Smooth muscle cell (in vitro differentiated cells): Measurements from ENCODE around the gene PARN. TPM values are rescaled to one million over a fixed set of nuclear protein-coding genes. Genes with fewer than 3 reads are reported as not detected.
A peak's percentile ranks its signal among the peaks of the same experiment; 100 is the strongest.

Experiments
- DNase-seq: peaks from one replicate; lab custom pipeline; 2025; ENCODE audit not compliant: unreplicated experiment; lab: John Stamatoyannopoulos, UW
- H2AFZ ChIP-seq: fragments of 200-600 bp; sonication (generic); 2 replicates; pipeline ENCODE4 v1.6.0; 2016; ENCODE audit warnings: antibody characterized with exemption, low read depth, mild to moderate bottlenecking
- H3F3A ChIP-seq: fragments of 200-600 bp; sonication (generic); 2 replicates; pipeline ENCODE4 v1.6.0; 2017; ENCODE audit warnings: antibody characterized with exemption, low read depth
- H3K27ac ChIP-seq: fragments of 200-600 bp; sonication (generic); 2 replicates; pipeline ENCODE4 v1.5.1; 2016; ENCODE audit warnings: low read depth, mild to moderate bottlenecking
- H3K27me3 ChIP-seq: fragments of 200-600 bp; sonication (generic); 2 replicates; pipeline ENCODE4 v1.6.1; 2016; ENCODE audit warnings: low read depth, mild to moderate bottlenecking
- H3K36me3 ChIP-seq: fragments of 200-600 bp; sonication (generic); 2 replicates; pipeline ENCODE4 v1.5.1; 2016; ENCODE audit warnings: low read depth
- H3K4me1 ChIP-seq: fragments of 200-600 bp; sonication (generic); 2 replicates; pipeline ENCODE4 v1.5.1; 2016; ENCODE audit warnings: low read depth
- H3K4me2 ChIP-seq: fragments of 200-600 bp; sonication (generic); 2 replicates; pipeline ENCODE4 v1.6.0; 2016; ENCODE audit warnings: mild to moderate bottlenecking
- H3K4me3 ChIP-seq: fragments of 200-600 bp; sonication (generic); 2 replicates; pipeline ENCODE4 v1.5.1; 2016; ENCODE audit warnings: mild to moderate bottlenecking
- H3K79me2 ChIP-seq: fragments of 200-600 bp; sonication (generic); 2 replicates; pipeline ENCODE4 v1.6.0; 2016; ENCODE audit warnings: low read depth, mild to moderate bottlenecking
- H3K9ac ChIP-seq: fragments of 200-600 bp; sonication (generic); 2 replicates; pipeline ENCODE4 v1.6.0; 2016; ENCODE audit warnings: low read depth
- H3K9me3 ChIP-seq: fragments of 200-600 bp; sonication (generic); replicated peaks from 2 replicates; pipeline ENCODE4 v1.5.1; 2016; ENCODE audit warnings: low read depth
- H4K20me1 ChIP-seq: fragments of 200-600 bp; sonication (generic); 2 replicates; pipeline ENCODE4 v1.6.0; 2016; ENCODE audit warnings: low read depth
- WGBS: methylation state at CpG from one replicate; pipeline ENCODE4 v1.1.7; 2016; ENCODE audit warnings: low lambda C conversion rate; 5-methylcytosine and 5-hydroxymethylcytosine counted together
- polyA plus RNA-seq: library from polyadenylated mRNA; unstranded; fragments of >200 nt; fragmentation: Nextera tagmentation; extraction: Ambion mirVana; gene quantifications from 2 replicates; pipeline ENCODE4 v1.2.1, GENCODE V29; 2016
- total RNA-seq: library from RNA; depleted of rRNA; stranded (reverse); fragments of >200 nt; gene quantifications from 2 replicates; pipeline ENCODE4 v1.2.3, GENCODE V29; 2014
- TF ChIP-seq, protein P1 (sequence below): fragments of 200-600 bp; sonication (generic); IDR thresholded peaks from 2 replicates; pipeline ENCODE4 v1.5.1; 2017; ENCODE audit warnings: borderline replicate concordance, mild to moderate bottlenecking, antibody characterized with exemption; ENCODE audit not compliant: insufficient read depth, poor library complexity, severe bottlenecking

Gene PARN
- total and polyA plus RNA-seq, 2 experiments from 2014 or later = 22.2 to 24.6 TPM

DNA sequence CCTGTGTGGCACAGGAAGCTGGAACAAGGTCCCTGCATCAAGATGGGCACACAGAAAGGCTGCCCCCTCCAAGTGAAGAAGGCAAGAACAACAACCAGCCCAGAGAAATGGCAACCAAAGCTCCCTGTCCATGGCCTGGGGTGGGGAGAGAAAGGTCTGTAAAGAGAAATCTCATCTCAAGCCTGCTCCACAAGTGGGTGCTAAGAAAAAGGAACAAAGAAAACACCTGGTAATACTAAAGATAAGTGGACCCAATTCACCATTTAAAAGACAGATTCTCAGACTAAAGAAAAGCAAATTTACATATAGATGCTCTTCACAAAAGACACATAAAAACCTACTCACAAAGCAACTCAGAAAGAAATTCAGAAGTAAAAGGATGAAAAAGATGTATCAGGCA lies 107.4 kb downstream of the PARN start:
- H3K9me3 ChIP-seq = no peaks in the 10 kb centered on the region
- peaks cover 28% of the 10 kb centered on the region for H3K4me1 ChIP-seq
- TF ChIP-seq, protein P1, sequence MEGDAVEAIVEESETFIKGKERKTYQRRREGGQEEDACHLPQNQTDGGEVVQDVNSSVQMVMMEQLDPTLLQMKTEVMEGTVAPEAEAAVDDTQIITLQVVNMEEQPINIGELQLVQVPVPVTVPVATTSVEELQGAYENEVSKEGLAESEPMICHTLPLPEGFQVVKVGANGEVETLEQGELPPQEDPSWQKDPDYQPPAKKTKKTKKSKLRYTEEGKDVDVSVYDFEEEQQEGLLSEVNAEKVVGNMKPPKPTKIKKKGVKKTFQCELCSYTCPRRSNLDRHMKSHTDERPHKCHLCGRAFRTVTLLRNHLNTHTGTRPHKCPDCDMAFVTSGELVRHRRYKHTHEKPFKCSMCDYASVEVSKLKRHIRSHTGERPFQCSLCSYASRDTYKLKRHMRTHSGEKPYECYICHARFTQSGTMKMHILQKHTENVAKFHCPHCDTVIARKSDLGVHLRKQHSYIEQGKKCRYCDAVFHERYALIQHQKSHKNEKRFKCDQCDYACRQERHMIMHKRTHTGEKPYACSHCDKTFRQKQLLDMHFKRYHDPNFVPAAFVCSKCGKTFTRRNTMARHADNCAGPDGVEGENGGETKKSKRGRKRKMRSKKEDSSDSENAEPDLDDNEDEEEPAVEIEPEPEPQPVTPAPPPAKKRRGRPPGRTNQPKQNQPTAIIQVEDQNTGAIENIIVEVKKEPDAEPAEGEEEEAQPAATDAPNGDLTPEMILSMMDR = no peak
- H3K79me2 ChIP-seq = peaks cover 3% of the 10 kb centered on the region
- peak overlapping the region; percentile 57 for H3K27ac ChIP-seq
- H3K36me3 ChIP-seq = no peaks in the 10 kb centered on the region
- DNase-seq = no peak
- no peaks in the 10 kb centered on the region for H3K27me3 ChIP-seq
- H3K9ac ChIP-seq = no peak overlapping the region
- no peaks in the 10 kb centered on the region for H3F3A ChIP-seq
- no peak overlapping the region for H2AFZ ChIP-seq
- no peak overlapping the region for H3K4me3 ChIP-seq
- H3K4me2 ChIP-seq = no peak overlapping the region
- H4K20me1 ChIP-seq = no peaks in the 10 kb centered on the region

- no peak overlapping the region for H3K4me3 ChIP-seq
- H3K9me3 ChIP-seq = no peaks in the 10 kb centered on the region
- no peaks in the 10 kb centered on the region for H4K20me1 ChIP-seq
- no peak for DNase-seq
- no peak overlapping the region for H3K9ac ChIP-seq
- H2AFZ ChIP-seq = no peak overlapping the region
- peaks cover 28% of the 10 kb centered on the region for H3K4me1 ChIP-seq
- no peak overlapping the region for H3K27ac ChIP-seq
- H3K79me2 ChIP-seq = peaks cover 10% of the 10 kb centered on the region
- H3K36me3 ChIP-seq = no peaks in the 10 kb centered on the region
- TF ChIP-seq, protein P1 = no peak
- no peak overlapping the region for H3K4me2 ChIP-seq
- WGBS = 93% methylated on average over 2 of the region's 2 CpGs
- no peaks in the 10 kb centered on the region for H3K27me3 ChIP-seq
- no peaks in the 10 kb centered on the region for H3F3A ChIP-seq
These were observed 109.3 kb downstream of the PARN start for GRCh38 chr16:14520753-14521152.

DNA sequence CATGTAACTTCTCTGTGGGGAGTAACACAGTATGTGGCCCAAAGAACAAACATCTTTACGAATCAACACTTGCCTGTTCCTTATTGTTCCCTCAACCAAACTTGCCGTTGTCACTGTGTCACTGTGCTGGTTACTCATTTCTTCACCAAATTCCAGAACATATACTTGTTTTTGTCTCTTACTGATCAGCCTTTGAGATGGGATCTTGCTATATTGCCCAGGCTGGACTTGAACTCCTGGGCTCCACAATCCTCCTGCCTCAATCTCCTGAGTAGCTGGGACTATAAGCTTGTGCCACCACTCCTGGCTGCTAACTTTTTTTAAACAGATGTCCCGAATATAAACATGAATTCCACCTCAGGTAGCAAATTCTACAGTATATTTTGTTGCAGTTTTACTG lies 115.1 kb downstream of the PARN start:
- 91% methylated on average over 3 of the region's 3 CpGs for WGBS

More for the DNA sequence above, 115.1 kb downstream of the PARN start:
- H3K4me2 ChIP-seq = no peak overlapping the region
- peaks cover 10% of the 10 kb centered on the region for H3K79me2 ChIP-seq
- no peak overlapping the region for H3K27ac ChIP-seq
- no peaks in the 10 kb centered on the region for H3K9me3 ChIP-seq
- H4K20me1 ChIP-seq = no peaks in the 10 kb centered on the region
- H3F3A ChIP-seq = peaks cover 19% of the 10 kb centered on the region
- no peak overlapping the region for H2AFZ ChIP-seq
- H3K27me3 ChIP-seq = no peaks in the 10 kb centered on the region
- peaks cover 11% of the 10 kb centered on the region for H3K4me1 ChIP-seq
- no peak for DNase-seq
- no peak overlapping the region for H3K4me3 ChIP-seq
- H3K36me3 ChIP-seq = no peaks in the 10 kb centered on the region
- H3K9ac ChIP-seq = no peak overlapping the region
- TF ChIP-seq, protein P1 = no peak
